Islet precursor cell (in vitro differentiated cells): ENCODE results near the gene MTREX.

Experiments
- DNase-seq: peaks from one replicate; pipeline ENCODE4 v3.0.0-alpha.2; 2018

The MTREX gene

DNA sequence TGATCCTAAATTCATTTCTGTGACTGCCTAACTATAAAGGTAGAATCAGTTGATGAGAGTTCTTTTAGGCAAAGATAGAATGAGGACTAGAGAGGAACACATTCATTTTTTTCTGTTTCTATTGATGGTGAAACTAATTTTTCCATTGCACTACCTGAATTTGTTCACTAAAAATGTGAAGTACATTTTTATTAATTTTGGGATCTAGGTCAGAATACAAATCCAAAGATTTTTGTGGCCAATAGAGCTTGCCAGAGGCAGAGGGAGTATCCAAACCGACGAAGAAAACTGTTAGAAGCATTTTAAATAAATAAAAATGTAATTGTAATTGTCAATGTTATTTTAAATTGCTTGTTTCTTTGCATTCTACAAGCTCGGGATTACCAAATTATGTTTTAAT lies 78.1 kb downstream of the MTREX start:
- no peak for DNase-seq

DNA sequence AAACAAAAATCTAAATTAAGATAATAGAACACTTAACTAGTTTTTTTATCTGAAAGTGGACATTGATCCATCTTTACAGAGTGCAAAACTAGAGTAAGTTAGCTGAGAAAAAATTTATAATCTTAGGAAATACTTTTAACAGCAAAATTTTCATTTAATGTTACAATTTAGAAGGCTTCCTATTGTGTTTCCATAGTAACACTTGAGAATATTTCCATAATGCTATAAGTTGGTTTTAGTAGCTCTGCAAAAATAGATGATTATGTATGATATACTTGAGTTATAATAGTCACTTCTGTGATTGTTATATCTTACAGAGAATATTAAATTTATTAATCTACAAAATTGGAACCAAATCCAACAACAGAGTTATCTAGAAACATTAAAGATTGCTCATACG lies 78.6 kb downstream of the MTREX start:
- DNase-seq: no peak

DNA sequence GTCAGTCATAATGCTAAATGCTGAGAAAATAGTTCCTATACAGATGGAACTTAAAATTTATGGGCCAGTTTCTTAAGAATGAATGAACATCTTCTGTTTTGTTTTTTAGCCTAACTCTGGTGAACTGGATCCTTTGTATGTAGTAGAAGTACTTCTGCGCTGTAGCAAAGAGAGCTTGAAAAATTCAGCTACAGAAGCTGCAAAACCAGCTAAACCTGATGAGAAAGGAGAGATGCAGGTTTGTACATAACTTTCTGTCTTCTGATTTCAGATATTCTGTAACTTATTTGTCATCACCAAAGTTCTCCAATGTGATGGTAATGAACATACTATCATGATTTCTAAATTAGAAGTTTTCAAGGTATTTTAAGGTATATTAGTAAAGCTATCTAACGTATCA lies 80.1 kb downstream of the MTREX start:
- no peak for DNase-seq

- DNase-seq: no peak
Measured at GRCh38 chr5:55391707-55392106, 83.9 kb downstream of the MTREX start.

DNA sequence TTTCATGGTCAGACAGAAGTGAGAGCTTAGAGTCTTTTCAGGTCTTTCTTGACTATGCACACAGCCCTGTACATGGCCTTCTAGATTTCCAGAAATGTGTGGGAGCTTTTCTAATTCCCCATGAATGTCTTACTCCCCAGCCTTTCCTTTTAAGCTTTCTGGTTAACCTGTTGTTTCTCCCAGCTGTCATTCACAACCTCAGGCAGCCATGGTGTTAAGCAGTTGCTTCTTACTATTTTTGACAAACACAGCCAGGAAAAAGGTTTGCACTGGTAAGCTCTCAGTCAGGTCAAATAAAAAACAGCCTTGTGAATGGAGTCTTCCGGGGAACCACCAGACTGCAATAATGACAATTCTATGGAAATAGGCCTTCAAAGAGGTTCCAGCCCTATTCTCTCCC lies 84.9 kb downstream of the MTREX start:
- no peak for DNase-seq

DNA sequence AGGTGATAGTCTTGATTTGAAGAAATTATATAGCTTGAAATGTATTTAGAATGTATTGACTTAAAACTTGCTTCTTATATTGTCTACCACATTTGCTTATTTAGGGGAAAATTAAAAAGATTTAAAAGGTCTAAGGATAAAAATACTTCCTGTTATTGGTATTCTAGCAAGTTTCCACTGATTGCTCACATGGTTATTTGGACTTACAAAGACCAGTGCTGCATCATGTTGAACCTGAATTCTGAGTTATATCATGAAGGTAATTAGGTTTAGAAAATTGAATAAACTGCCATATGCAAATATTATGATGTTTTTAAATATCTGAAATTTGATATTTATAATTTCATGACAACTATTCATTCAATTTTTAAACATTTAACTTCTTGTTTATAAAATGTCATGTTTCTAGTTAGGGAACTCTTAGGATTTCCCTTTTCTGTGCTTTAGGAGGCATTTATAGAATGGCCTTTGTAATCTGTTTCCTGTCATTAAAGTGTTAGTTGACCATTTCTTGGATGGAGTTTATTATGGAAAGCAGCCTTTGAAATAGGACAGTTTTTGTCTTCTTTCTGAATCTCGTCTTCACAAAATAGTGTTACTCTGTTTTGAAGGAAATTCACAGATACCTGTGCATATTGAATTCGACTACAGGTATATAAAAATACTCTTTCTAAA lies 85.8 kb downstream of the MTREX start:
- DNase-seq: no peak

- no peak for DNase-seq
Measured at GRCh38 chr5:55402199-55402598, 94.4 kb downstream of the MTREX start.

- no peak for DNase-seq
Measured at GRCh38 chr5:55406292-55406691, 98.5 kb downstream of the MTREX start.

DNA sequence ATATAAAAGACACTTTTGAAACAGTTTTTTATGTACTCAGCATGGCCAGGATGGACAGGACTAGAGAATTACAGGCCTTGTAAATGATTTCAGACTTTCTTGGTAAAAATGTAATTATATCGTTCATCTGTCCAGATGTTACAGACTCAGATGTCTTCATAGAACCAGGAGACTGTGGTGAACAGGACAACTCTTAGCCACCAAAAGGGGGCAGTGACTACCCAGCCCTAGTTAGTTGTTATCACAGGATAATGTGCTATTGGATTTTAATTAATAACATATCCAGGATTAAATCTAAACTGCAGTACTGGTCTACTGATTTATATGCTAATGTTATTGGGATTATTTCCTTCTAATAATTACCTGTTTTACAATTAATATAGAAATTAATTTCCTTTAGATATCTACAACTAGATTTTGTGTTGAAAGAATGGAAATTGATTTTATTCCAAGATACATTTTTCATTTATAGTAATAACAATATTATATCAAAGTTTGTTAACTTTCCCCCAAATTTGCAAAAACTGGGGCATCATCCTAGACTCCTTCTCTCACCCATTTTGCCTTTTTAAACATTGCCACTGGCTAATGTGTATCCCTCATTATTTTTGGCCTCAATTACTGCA lies 99.4 kb downstream of the MTREX start:
- DNase-seq: no peak

GRCh38 chr5:55407984-55408383 lies 100.2 kb downstream of the MTREX start:
- no peak for DNase-seq

DNA sequence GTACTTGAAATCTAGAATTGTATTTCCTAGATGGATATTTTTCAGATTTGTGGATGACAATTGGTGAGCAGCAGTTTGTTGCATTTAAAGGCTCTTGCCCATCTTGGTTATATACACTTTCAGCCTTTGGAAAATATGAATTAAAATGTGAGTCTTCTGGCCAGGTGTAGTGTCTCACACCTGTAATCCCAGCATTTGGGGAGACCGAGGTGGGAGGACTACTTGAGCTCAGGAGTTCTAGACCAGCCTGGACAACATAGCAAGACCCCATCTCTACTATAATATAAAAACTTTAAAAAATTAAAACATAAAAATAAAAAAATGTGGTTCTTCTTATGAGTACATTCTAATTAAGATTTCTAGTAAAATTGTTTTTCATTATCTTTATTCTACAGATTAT lies 102.0 kb downstream of the MTREX start:
- no peak for DNase-seq

- DNase-seq: no peak
Measured at GRCh38 chr5:55410845-55411244, 103.1 kb downstream of the MTREX start.

- DNase-seq: no peak
Measured at GRCh38 chr5:55411876-55412275, 104.1 kb downstream of the MTREX start.

- no peak for DNase-seq
Measured at GRCh38 chr5:55413644-55414043, 105.9 kb downstream of the MTREX start.

GRCh38 chr5:55415071-55415470 lies 107.3 kb downstream of the MTREX start:
- no peak for DNase-seq

GRCh38 chr5:55416306-55416705 lies 108.5 kb downstream of the MTREX start:
- DNase-seq: no peak

DNA sequence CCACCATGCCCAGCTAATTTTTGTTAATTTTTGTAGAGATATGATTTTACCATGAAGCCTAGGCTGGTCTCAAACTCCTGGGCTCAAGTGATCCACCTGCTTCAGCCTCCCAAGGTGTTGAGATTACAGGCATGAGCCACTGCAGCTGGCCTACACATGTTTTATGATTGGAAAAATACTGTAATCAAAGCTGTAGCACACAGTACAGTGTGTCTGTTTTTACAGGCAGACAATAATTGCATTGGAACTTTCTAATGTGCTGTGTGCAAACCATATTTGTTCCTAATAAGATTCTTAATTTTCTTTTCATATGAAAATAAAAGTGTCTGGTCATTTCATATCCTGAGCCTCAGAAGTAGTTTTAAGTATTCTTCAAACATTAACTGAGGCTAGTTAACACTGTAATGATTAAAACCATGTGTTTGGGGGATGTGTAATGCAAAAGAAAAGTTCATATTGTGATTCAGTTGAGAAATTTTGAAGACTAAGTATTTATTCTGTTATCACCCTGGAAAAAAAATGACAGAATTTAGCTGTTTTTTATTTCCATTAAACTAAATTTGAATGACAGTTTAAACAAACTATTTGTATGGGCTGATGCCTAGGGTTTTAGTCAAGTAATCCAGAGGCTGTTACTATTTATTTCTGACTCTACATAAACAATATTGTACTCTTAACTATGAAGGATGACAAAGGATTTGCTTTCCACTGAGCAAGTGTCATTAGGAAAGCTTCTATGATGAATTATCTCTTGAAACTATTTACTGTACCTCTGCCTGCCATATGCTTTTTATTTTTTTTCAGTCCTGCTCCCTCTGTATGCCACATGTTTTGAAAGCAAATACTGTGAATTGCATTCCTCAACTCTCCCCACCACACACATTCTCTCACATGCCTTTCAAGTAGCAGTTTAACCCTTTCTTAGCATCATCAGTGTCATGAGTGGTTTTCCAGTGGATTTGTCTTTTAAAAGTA lies 111.5 kb downstream of the MTREX start:
- DNase-seq: no peak

- DNase-seq: no peak
Measured at GRCh38 chr5:55421074-55421529, 113.3 kb downstream of the MTREX start.

DNA sequence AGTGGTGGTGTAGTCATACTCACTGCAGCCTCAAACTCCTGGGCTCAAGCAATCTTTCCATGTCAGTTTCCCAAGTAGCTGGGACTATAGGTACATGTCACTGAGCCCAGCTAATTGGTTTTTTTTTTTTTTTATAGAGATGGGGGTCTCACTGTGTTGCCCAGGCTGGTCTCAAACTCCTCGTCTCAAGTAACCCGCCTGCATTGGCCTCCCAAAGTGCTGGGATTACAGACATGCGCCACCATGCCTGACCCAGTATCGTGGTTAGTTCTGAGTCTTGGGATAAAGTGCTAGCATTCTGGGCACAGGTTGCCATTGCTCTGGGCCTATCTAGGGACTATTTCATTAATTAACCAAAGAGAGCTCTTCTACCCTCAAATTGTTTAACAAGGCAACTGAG lies 118.7 kb downstream of the MTREX start:
- no peak for DNase-seq

GRCh38 chr5:55427157-55427556 lies 119.4 kb downstream of the MTREX start:
- no peak for DNase-seq

- no peak for DNase-seq
Measured at GRCh38 chr5:55429221-55429612, 121.4 kb downstream of the MTREX start.

DNA sequence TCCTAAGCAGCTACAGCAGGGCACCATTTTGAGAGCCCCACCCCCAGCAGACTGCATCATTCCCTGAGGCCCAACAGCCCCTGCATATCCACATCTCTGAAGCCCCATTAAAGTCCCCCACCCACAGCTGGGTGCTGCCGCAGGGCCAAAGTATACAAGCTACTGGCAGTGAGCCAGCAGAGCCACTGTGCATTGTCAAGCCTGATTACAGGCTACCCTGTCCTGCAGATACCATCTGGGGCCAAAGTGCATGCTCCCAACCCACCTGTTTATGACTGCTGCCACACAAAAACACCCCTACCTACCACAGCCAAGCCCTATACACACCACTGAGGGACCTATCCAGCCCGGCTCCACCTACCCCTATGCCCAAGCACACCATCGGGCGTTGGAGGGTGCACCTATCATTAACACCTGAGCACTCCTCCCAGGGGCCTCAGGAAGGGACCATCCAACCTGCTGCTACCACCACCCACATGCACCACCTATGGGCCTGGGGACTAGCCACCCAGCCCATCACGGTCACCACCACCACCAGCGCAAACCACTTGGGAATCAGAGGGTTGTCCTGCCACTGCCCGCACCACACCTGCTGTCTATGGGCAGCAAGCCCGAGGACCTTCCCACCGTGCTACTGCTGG lies 121.9 kb downstream of the MTREX start:
- no peak for DNase-seq

DNA sequence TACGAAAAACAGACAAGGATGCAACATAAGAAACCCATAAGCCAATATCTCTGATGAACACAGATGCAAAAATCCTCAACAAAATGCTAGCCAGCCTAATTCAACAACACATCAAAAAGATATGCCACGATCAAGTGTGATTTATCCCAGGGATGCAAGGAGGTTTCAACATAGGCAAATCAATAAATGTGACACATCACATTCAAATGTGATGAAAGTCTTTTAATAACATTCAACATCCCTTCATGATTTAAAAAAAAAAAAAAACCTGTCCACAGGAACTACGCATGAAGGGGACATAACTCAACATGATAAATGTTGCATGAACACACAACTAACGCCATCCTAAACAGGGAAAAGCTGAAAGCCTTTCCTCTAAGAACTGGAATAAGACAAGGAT lies 124.8 kb downstream of the MTREX start:
- DNase-seq: no peak
